IMR-90 (cell line): ENCODE measurements around the gene SERPINA1. TPM values are rescaled to one million over a fixed set of nuclear protein-coding genes. Genes with fewer than 3 reads are reported as not detected.

Experiments
- ATAC-seq: fragments of 200-7000 bp; cut with Tn5 transposase; 2 replicates; pipeline ENCODE4 v1.9.1; 2020; ENCODE audit warnings: low read depth, mild to moderate bottlenecking, moderate library complexity
- BruUV-seq: library from RNA; stranded (reverse); fragments of 400-500 nt; replicated peaks from 2 replicates; lab custom pipeline; 2021; lab: Mats Ljungman, UMichigan
- CTCF ChIA-PET: fragments of 300-600 bp; formaldehyde crosslinking; extraction: SDS; loops from one replicate; lab custom pipeline; 2021; ENCODE audit warnings: antibody characterized with exemption; lab: Yijun Ruan, JAX
- POLR2A ChIA-PET: fragments of 300-600 bp; sonication (Branson Sonifier 250); formaldehyde crosslinking; loops from one replicate; lab custom pipeline; 2022; ENCODE audit warnings: antibody characterized with exemption; ENCODE audit not compliant: unreplicated experiment; lab: Charles Lee
- DNase-seq: peaks from one replicate; pipeline ENCODE4 v3.0.0; 2013
- H2AFZ ChIP-seq: replicated peaks from 2 replicates; pipeline ENCODE3; 2013; ENCODE audit warnings: low read length, mild to moderate bottlenecking; ENCODE audit not compliant: poor library complexity
- H2AK5ac ChIP-seq: 2 replicates; pipeline ENCODE4 v1.6.1; 2013; ENCODE audit warnings: low read depth, low read length, inconsistent platforms
- H2AK9ac ChIP-seq: replicated peaks from 2 replicates; pipeline ENCODE3; 2013; ENCODE audit warnings: mild to moderate bottlenecking, low read depth, low read length, moderate library complexity; ENCODE audit not compliant: poor library complexity
- H2BK120ac ChIP-seq: 2 replicates; pipeline ENCODE4 v1.6.1; 2013; ENCODE audit warnings: low read depth, low read length, inconsistent platforms
- H2BK15ac ChIP-seq: 3 replicates; pipeline ENCODE4 v1.6.1; 2013; ENCODE audit warnings: low read depth, low read length, inconsistent platforms
- H2BK20ac ChIP-seq: 2 replicates; pipeline ENCODE4 v1.6.1; 2013; ENCODE audit warnings: low read depth, mild to moderate bottlenecking, inconsistent platforms, low read length, moderate library complexity
- H2BK5ac ChIP-seq: 2 replicates; pipeline ENCODE4 v1.6.1; 2013; ENCODE audit warnings: mild to moderate bottlenecking, low read depth, low read length, inconsistent platforms; ENCODE audit not compliant: poor library complexity, severe bottlenecking
- H3K14ac ChIP-seq: replicated peaks from 2 replicates; pipeline ENCODE4 v1.6.1; 2013; ENCODE audit warnings: low read depth, low read length, inconsistent platforms
- H3K18ac ChIP-seq: 2 replicates; pipeline ENCODE4 v1.6.1; 2013; ENCODE audit warnings: low read depth, low read length, control low read depth
- H3K23ac ChIP-seq: 2 replicates; pipeline ENCODE4 v1.6.1; 2013; ENCODE audit warnings: low read depth, low read length, inconsistent platforms
- H3K27ac ChIP-seq: 2 replicates; pipeline ENCODE4 v1.5.1; 2013; ENCODE audit warnings: mild to moderate bottlenecking, control low read depth, low read length; ENCODE audit not compliant: insufficient read depth
- H3K27me3 ChIP-seq: 2 replicates; pipeline ENCODE4 v1.6.1; 2013; ENCODE audit warnings: low read length; ENCODE audit not compliant: control insufficient read depth, insufficient read depth
- H3K36me3 ChIP-seq: 2 replicates; pipeline ENCODE4 v1.6.1; 2013; ENCODE audit warnings: low read length, mixed read lengths; ENCODE audit not compliant: control insufficient read depth, insufficient read depth
- H3K4ac ChIP-seq: 2 replicates; pipeline ENCODE4 v1.6.1; 2013; ENCODE audit warnings: low read depth, low read length, inconsistent platforms
- H3K4me1 ChIP-seq: 2 replicates; pipeline ENCODE4 v1.6.1; 2013; ENCODE audit warnings: low read length, mixed read lengths; ENCODE audit not compliant: control insufficient read depth, insufficient read depth
- H3K4me2 ChIP-seq: 2 replicates; pipeline ENCODE4 v1.6.1; 2013; ENCODE audit warnings: low read depth, mild to moderate bottlenecking, control low read depth, low read length, moderate library complexity
- H3K4me3 ChIP-seq: 2 replicates; pipeline ENCODE4 v1.5.1; 2013; ENCODE audit warnings: low read depth, mild to moderate bottlenecking, control low read depth, low read length, moderate library complexity; ENCODE audit not compliant: insufficient read depth
- H3K56ac ChIP-seq: 2 replicates; pipeline ENCODE4 v1.6.1; 2013; ENCODE audit warnings: low read length, inconsistent platforms; ENCODE audit not compliant: insufficient read depth; ENCODE audit errors: extremely low read depth
- H3K79me1 ChIP-seq, 2 experiments: 2 replicates each; pipeline ENCODE4 v1.6.1; 2013; ENCODE audit warnings: low read length in 2 of 2, inconsistent platforms in 1 of 2, low read depth in 1 of 2
- H3K9ac ChIP-seq: 2 replicates; pipeline ENCODE4 v1.6.1; 2013; ENCODE audit warnings: low read depth, low read length, control low read depth
- H3K9me1 ChIP-seq: 2 replicates; pipeline ENCODE4 v1.6.1; 2013; ENCODE audit warnings: low read length, inconsistent platforms; ENCODE audit not compliant: insufficient read depth
- H3K9me3 ChIP-seq: 2 replicates; pipeline ENCODE4 v1.6.1; 2013; ENCODE audit warnings: low read length; ENCODE audit not compliant: control insufficient read depth, insufficient read depth
- H4K20me1 ChIP-seq: 2 replicates; pipeline ENCODE4 v1.6.1; 2013; ENCODE audit warnings: low read length, inconsistent platforms; ENCODE audit not compliant: insufficient read depth
- H4K5ac ChIP-seq: 2 replicates; pipeline ENCODE4 v1.6.1; 2013; ENCODE audit warnings: mild to moderate bottlenecking, low read depth, low read length, control low read depth
- H4K8ac ChIP-seq, 2 experiments: 2 replicates each; pipeline ENCODE4 v1.6.1; 2013; ENCODE audit warnings: low read depth in 2 of 2, low read length in 2 of 2, control low read depth in 1 of 2, inconsistent platforms in 1 of 2
- H4K91ac ChIP-seq: 2 replicates; pipeline ENCODE4 v1.6.1; 2013; ENCODE audit warnings: low read depth, low read length, inconsistent platforms; ENCODE audit not compliant: insufficient read depth
- BHLHE40 ChIP-seq: fragments of 150-350 bp; IDR thresholded peaks from 2 replicates; pipeline ENCODE4 v1.6.1; 2016; ENCODE audit warnings: mild to moderate bottlenecking, low read depth, low read length
- CTCF ChIP-seq: conservative IDR thresholded peaks from 2 replicates; pipeline ENCODE4 v1.5.1; 2012; ENCODE audit warnings: mild to moderate bottlenecking, low read depth, low read length, improper control_type of control experiment
- ELK1 ChIP-seq: fragments of 150-350 bp; IDR thresholded peaks from 2 replicates; pipeline ENCODE4 v1.6.1; 2016; ENCODE audit warnings: low read depth, mild to moderate bottlenecking, low read length, moderate library complexity, borderline replicate concordance
- FOS ChIP-seq: fragments of 150-350 bp; IDR thresholded peaks from 2 replicates; pipeline ENCODE4 v1.6.1; 2016; ENCODE audit warnings: low read depth, low read length
- MAFK ChIP-seq: IDR thresholded peaks from 2 replicates; pipeline ENCODE4 v1.6.1; 2012; ENCODE audit warnings: low read depth, low read length, improper control_type of control experiment
- NFE2L2 ChIP-seq: fragments of 150-350 bp; IDR thresholded peaks from 2 replicates; pipeline ENCODE4 v1.6.1; 2016; ENCODE audit warnings: low read depth, mild to moderate bottlenecking, low read length
- USF2 ChIP-seq: fragments of 150-350 bp; IDR thresholded peaks from 2 replicates; pipeline ENCODE4 v1.6.1; 2017; ENCODE audit warnings: mild to moderate bottlenecking, antibody characterized with exemption, low read length, low read depth
- WGBS, 2 experiments: methylation state at CpG; one replicate each; pipeline versions ENCODE4 v1.1.5 to v1.1.7; 2013; ENCODE audit warnings: missing lambda C conversion rate in 2 of 2; ENCODE audit not compliant: insufficient read length in 1 of 2; ENCODE audit errors: extremely low coverage in 2 of 2; 5-methylcytosine and 5-hydroxymethylcytosine counted together
- dilution Hi-C: fragments of 300-500 bp; cut with HindIII; formaldehyde crosslinking; loops from one replicate; pipeline ENCODE4 v1.14.3; 2018; ENCODE audit warnings: low sequenced_read_pairs; ENCODE audit not compliant: unreplicated experiment
- in situ Hi-C: fragments of 300-500 bp; cut with MboI; formaldehyde crosslinking; loops from 3 replicates; pipeline ENCODE4 v1.14.3; 2019; ENCODE audit warnings: low sequenced_read_pairs, inconsistent platforms, mixed read lengths
- intact Hi-C: fragments of 100-400 bp; cut with micrococcal nuclease; formaldehyde crosslinking; loops from 2 replicates; pipeline ENCODE4 v1.10.0; 2022
- polyA plus RNA-seq, 3 experiments: library from polyadenylated mRNA; depleted of rRNA; stranded (reverse); fragments of >200 nt; gene quantifications; 2 replicates each; pipeline ENCODE4 v1.2.3, GENCODE V29; 2012; ENCODE audit warnings: low replicate concordance in 1 of 3
- total RNA-seq: library from RNA; depleted of rRNA; stranded (reverse); fragments of >200 nt; gene quantifications from 2 replicates; pipeline ENCODE4 v1.2.3, GENCODE V29; 2012

Gene SERPINA1
- total and polyA plus RNA-seq, 2 of the 4 experiments (the other 2 are of a cell fraction): 0.54 to 1.2 TPM

GRCh38 chr14:94398536-94398935 lies 10.1 kb upstream of the SERPINA1 start:
- no TSS peak for BruUV-seq
- POLR2A ChIA-PET: no interaction called here
- no peak overlapping the region for H2BK120ac ChIP-seq
- no peak overlapping the region for H3K9ac ChIP-seq
- in situ Hi-C loops (no loop called here), dilution Hi-C loops (no loop called here), intact Hi-C loops (no loop called here)
- H3K4me1 ChIP-seq: no peaks in the 10 kb centered on the region; the same call in 1 of the 2 replicates
- no peak overlapping the region for H2AFZ ChIP-seq
- ATAC-seq: no peak
- H3K14ac ChIP-seq: no peak overlapping the region
- H2AK5ac ChIP-seq: no peak overlapping the region
- no peak overlapping the region for H3K18ac ChIP-seq
- no peaks in the 10 kb centered on the region for H3K79me1 ChIP-seq
- no CpG with 5 or more reads among the region's 5 CpGs for WGBS, 2 experiments
- no peaks in the 10 kb centered on the region for H3K9me1 ChIP-seq
- H3K9me3 ChIP-seq: no peaks in the 10 kb centered on the region
- no peak overlapping the region for H3K27ac ChIP-seq
- H3K4me3 ChIP-seq: no peak overlapping the region
- CTCF ChIA-PET: no interaction called here
- H2BK15ac ChIP-seq: no peak overlapping the region
- H3K36me3 ChIP-seq: no peaks in the 10 kb centered on the region
- no peak overlapping the region for H4K91ac ChIP-seq
- H2BK5ac ChIP-seq: no peak overlapping the region
- no peaks in the 10 kb centered on the region for H4K20me1 ChIP-seq
- DNase-seq: no peak
- no peak overlapping the region for H3K23ac ChIP-seq
- H4K5ac ChIP-seq: no peak overlapping the region
- no peak overlapping the region for H4K8ac ChIP-seq
- no peak for TF ChIP-seq BHLHE40
- no peak for TF ChIP-seq NFE2L2
- no peak for TF ChIP-seq CTCF
- no peak for TF ChIP-seq FOS
- no peak for TF ChIP-seq ELK1
- TF ChIP-seq USF2: no peak
- TF ChIP-seq MAFK: no peak
- no peaks in the 10 kb centered on the region; the same call in 1 of the 2 replicates for H3K27me3 ChIP-seq
- no peak overlapping the region for H2AK9ac ChIP-seq
- no peak overlapping the region for H3K4me2 ChIP-seq
- no peak overlapping the region for H3K4ac ChIP-seq
- H3K56ac ChIP-seq: no peak overlapping the region
- H2BK20ac ChIP-seq: no peak overlapping the region
